NCI-H1105 treated with DMSO at 0.1 percent for 48 hours (cell line): ENCODE measurements around the gene PRSS8.

Source experiments
- DNase-seq: peaks from one replicate; lab custom pipeline; 2025; lab: John Stamatoyannopoulos, UW

The PRSS8 gene

GRCh38 chr16:31082368-31083045 lies 53.0 kb downstream of the PRSS8 start:
- DNase-seq = no peak
